Activated T-cell treated with anti-CD3 and anti-CD28 coated beads, Interleukin-2, amount 50 U/mL, for 1 hour (primary cell): ENCODE data around the gene AMZ1.
"Not testable (repeated sequence)": the region's sequence is repeated elsewhere in the genome, so short reads cannot be mapped to it uniquely, and the experiment has no call there.

Experiments
- DNase-seq: peaks from one replicate; pipeline ENCODE4 v3.0.0-alpha.2; 2020

Gene AMZ1

GRCh38 chr7:2692543-2692942 lies 4.5 kb downstream of the AMZ1 start:
- no peak for DNase-seq

GRCh38 chr7:2693420-2694121 lies 5.6 kb downstream of the AMZ1 start:
- DNase-seq, result not testable (repeated sequence)

- DNase-seq, result not testable (repeated sequence)
Observed at GRCh38 chr7:2694122-2694436, 6.1 kb downstream of the AMZ1 start.

GRCh38 chr7:2698581-2699288 lies 10.7 kb downstream of the AMZ1 start:
- peak; percentile 65 for DNase-seq

GRCh38 chr7:2699289-2699620 lies 11.3 kb downstream of the AMZ1 start:
- no peak for DNase-seq

- DNase-seq, result no peak
Observed at GRCh38 chr7:2700141-2700850, 12.3 kb downstream of the AMZ1 start.

GRCh38 chr7:2701424-2701823 lies 13.4 kb downstream of the AMZ1 start:
- no peak for DNase-seq

GRCh38 chr7:2701832-2702593 lies 14.0 kb downstream of the AMZ1 start:
- no peak for DNase-seq

GRCh38 chr7:2702594-2702957 lies 14.6 kb downstream of the AMZ1 start:
- no peak for DNase-seq

GRCh38 chr7:2705371-2706096 lies 17.5 kb downstream of the AMZ1 start:
- no peak for DNase-seq

GRCh38 chr7:2706685-2707126 lies 18.7 kb downstream of the AMZ1 start:
- no peak for DNase-seq

- no peak for DNase-seq
Observed at GRCh38 chr7:2707481-2707880, 19.5 kb downstream of the AMZ1 start.

- no peak for DNase-seq
Observed at GRCh38 chr7:2708041-2708440, 20.0 kb downstream of the AMZ1 start.

- DNase-seq, result no peak
Observed at GRCh38 chr7:2708547-2709310, 20.7 kb downstream of the AMZ1 start.

GRCh38 chr7:2709553-2710285 lies 21.7 kb downstream of the AMZ1 start:
- peak; percentile 83 for DNase-seq

- DNase-seq, result peak; percentile 51
Observed at GRCh38 chr7:2710286-2710655, 22.3 kb downstream of the AMZ1 start.

- DNase-seq, result no peak
Observed at GRCh38 chr7:2710901-2711551, 23.0 kb downstream of the AMZ1 start.

- no peak for DNase-seq
Observed at GRCh38 chr7:2711895-2712675, 24.1 kb downstream of the AMZ1 start.

GRCh38 chr7:2713370-2713769 lies 25.4 kb downstream of the AMZ1 start:
- DNase-seq, result no peak

- DNase-seq, result no peak
Observed at GRCh38 chr7:2713978-2714377, 26.0 kb downstream of the AMZ1 start.
